ENCODE data around the gene TTC4.

Gene TTC4

DNA sequence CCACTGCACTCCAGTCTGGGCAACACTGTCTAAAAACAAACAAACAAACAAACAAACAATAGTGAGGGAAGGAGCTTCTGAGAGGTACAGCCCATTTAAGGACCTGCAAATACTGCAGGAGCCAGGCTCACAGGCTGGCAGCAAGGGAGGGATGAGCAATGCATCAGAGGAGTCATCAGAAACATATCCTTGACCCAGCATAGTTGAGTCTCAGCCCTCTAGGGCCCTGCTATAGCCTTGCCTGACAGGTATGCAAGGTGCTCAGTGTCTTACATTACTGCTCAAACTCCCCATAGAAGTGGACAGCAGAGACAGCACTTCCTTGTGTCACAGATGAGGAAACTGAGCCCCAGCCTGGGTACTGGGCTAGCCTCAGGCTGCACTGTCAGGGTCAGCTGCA, 7.3 kb upstream of the TTC4 start:
- H3K4me3 ChIP-seq (ENCODE audit: low read length) = no peak overlapping the region
- no peak overlapping the region for H3K9ac ChIP-seq (ENCODE audit: low read length)
- no peaks in the 10 kb centered on the region for H3K9me3 ChIP-seq (ENCODE audit: control insufficient read depth, low read length)
- H3K4me1 ChIP-seq (ENCODE audit: control insufficient read depth, insufficient read depth, low read length) = no peaks in the 10 kb centered on the region
- no peaks in the 10 kb centered on the region for H3K27me3 ChIP-seq (ENCODE audit: control insufficient read depth, insufficient read depth, low read length)
- no peaks in the 10 kb centered on the region for H3K36me3 ChIP-seq (ENCODE audit: control insufficient read depth, insufficient read depth, low read length)

- no peaks in the 10 kb centered on the region for H3K9me3 ChIP-seq (ENCODE audit: control insufficient read depth, low read length)
- no peak overlapping the region for H3K4me3 ChIP-seq (ENCODE audit: low read length)
- H3K9ac ChIP-seq (ENCODE audit: low read length) = no peak overlapping the region
- no peaks in the 10 kb centered on the region for H3K36me3 ChIP-seq (ENCODE audit: control insufficient read depth, insufficient read depth, low read length)
- H3K4me1 ChIP-seq (ENCODE audit: control insufficient read depth, insufficient read depth, low read length) = no peaks in the 10 kb centered on the region
- no peaks in the 10 kb centered on the region for H3K27me3 ChIP-seq (ENCODE audit: control insufficient read depth, insufficient read depth, low read length)
Measured at GRCh38 chr1:54709547-54710292, 5.9 kb upstream of the TTC4 start.

DNA sequence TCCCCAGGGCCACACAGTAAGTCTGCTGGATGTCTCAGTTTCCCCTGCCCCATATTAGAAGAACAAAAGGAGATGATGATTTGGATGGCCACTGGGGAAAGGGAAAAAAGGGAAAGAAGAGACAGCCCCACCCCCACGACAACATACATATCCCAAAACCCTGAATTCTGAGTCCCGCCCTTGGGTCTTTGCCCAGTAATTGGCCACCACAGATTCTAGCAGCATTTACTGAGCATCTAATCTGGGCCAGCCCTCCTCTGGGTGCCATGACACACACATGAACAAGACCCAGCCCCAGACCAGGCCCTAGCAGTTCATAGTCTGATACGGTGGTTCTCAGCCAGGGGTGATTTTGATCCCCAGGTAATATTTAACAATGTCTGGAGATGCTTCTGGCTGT, 5.2 kb upstream of the TTC4 start:
- Histone ChIP-seq H3K4me1 (ENCODE audit: control insufficient read depth, insufficient read depth, low read length) (peaks cover 7% of the 10 kb centered on the region), H3K9me3 (ENCODE audit: control insufficient read depth, low read length) (no peaks in the 10 kb centered on the region), H3K36me3 (ENCODE audit: control insufficient read depth, insufficient read depth, low read length) (no peaks in the 10 kb centered on the region), H3K9ac (ENCODE audit: low read length) (no peak overlapping the region), H3K4me3 (ENCODE audit: low read length) (no peak overlapping the region), H3K27me3 (ENCODE audit: control insufficient read depth, insufficient read depth, low read length) (no peaks in the 10 kb centered on the region)

- H3K4me1 ChIP-seq (ENCODE audit: control insufficient read depth, insufficient read depth, low read length) = peaks cover 8% of the 10 kb centered on the region
- no peaks in the 10 kb centered on the region for H3K27me3 ChIP-seq (ENCODE audit: control insufficient read depth, insufficient read depth, low read length)
- no peak overlapping the region for H3K4me3 ChIP-seq (ENCODE audit: low read length)
- H3K36me3 ChIP-seq (ENCODE audit: control insufficient read depth, insufficient read depth, low read length) = no peaks in the 10 kb centered on the region
- H3K9ac ChIP-seq (ENCODE audit: low read length) = no peak overlapping the region
- no peaks in the 10 kb centered on the region for H3K9me3 ChIP-seq (ENCODE audit: control insufficient read depth, low read length)
Measured at GRCh38 chr1:54710841-54711240, 4.8 kb upstream of the TTC4 start.

- Histone ChIP-seq H3K4me1 (ENCODE audit: control insufficient read depth, insufficient read depth, low read length) (peaks cover 8% of the 10 kb centered on the region), H3K9me3 (ENCODE audit: control insufficient read depth, low read length) (no peaks in the 10 kb centered on the region), H3K9ac (ENCODE audit: low read length) (no peak overlapping the region), H3K36me3 (ENCODE audit: control insufficient read depth, insufficient read depth, low read length) (no peaks in the 10 kb centered on the region), H3K27me3 (ENCODE audit: control insufficient read depth, insufficient read depth, low read length) (no peaks in the 10 kb centered on the region), H3K4me3 (ENCODE audit: low read length) (no peak overlapping the region)
Measured at GRCh38 chr1:54711536-54711935, 4.1 kb upstream of the TTC4 start.

GRCh38 chr1:54714881-54715492, 674 bp upstream of the TTC4 start:
- peaks cover 8% of the 10 kb centered on the region for H3K4me1 ChIP-seq (ENCODE audit: control insufficient read depth, insufficient read depth, low read length)
- no peaks in the 10 kb centered on the region for H3K36me3 ChIP-seq (ENCODE audit: control insufficient read depth, insufficient read depth, low read length)
- H3K9ac ChIP-seq (ENCODE audit: low read length) = peak overlapping the region; percentile 58
- H3K27me3 ChIP-seq (ENCODE audit: control insufficient read depth, insufficient read depth, low read length) = no peaks in the 10 kb centered on the region
- peak overlapping the region; percentile 94 for H3K4me3 ChIP-seq (ENCODE audit: low read length)
- no peaks in the 10 kb centered on the region for H3K9me3 ChIP-seq (ENCODE audit: control insufficient read depth, low read length)

- Histone ChIP-seq H3K9ac (ENCODE audit: low read length) (peak overlapping the region; percentile 84), H3K36me3 (ENCODE audit: control insufficient read depth, insufficient read depth, low read length) (no peaks in the 10 kb centered on the region), H3K27me3 (ENCODE audit: control insufficient read depth, insufficient read depth, low read length) (no peaks in the 10 kb centered on the region), H3K4me3 (ENCODE audit: low read length) (peak overlapping the region; percentile 94), H3K4me1 (ENCODE audit: control insufficient read depth, insufficient read depth, low read length) (peaks cover 8% of the 10 kb centered on the region), H3K9me3 (ENCODE audit: control insufficient read depth, low read length) (no peaks in the 10 kb centered on the region)
Measured at GRCh38 chr1:54716299-54717047, 812 bp downstream of the TTC4 start.

DNA sequence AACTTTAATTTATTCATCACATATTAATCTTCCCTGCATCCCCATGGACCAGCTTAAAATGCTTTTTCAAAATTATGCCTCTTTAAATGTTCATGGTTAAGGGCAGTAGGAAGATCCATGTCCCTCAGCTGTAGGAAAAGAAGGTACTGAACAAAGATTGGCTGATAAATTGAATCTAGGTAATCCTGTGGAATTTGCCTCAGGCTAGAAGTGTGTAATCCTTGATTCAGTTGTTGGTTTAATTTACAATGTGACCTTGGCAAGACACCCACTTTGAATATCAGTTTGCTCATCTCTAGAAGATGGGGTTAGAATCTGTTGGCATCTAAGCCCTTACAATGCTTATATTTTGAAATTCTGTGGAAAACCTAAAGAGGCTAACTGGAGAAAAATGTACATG, 6.1 kb downstream of the TTC4 start:
- Histone ChIP-seq H3K9me3 (ENCODE audit: control insufficient read depth, low read length) (no peaks in the 10 kb centered on the region), H3K9ac (ENCODE audit: low read length) (no peak overlapping the region), H3K36me3 (ENCODE audit: control insufficient read depth, insufficient read depth, low read length) (no peaks in the 10 kb centered on the region), H3K4me3 (ENCODE audit: low read length) (no peak overlapping the region), H3K27me3 (ENCODE audit: control insufficient read depth, insufficient read depth, low read length) (no peaks in the 10 kb centered on the region), H3K4me1 (ENCODE audit: control insufficient read depth, insufficient read depth, low read length) (no peaks in the 10 kb centered on the region)

DNA sequence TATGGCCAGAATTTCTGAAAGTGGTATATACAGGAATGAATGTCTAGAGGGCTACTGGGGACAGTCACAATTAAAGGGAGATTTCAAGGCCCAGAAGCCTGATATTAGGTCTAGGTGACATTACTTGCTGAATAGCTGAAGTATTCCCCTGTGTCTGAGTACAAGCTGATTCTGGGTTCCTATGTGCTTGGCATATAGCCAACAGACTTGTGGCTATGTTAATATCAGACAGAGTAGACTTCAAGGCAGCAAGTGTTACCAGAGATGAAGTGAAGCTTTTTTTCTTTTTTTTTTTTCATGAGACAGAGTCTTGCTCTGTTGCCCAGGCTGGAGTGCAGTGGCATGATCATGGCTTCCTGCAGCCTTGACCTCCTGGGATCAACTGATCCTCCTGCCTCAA, 8.3 kb downstream of the TTC4 start:
- no peak overlapping the region for H3K9ac ChIP-seq (ENCODE audit: low read length)
- H3K36me3 ChIP-seq (ENCODE audit: control insufficient read depth, insufficient read depth, low read length) = no peaks in the 10 kb centered on the region
- H3K27me3 ChIP-seq (ENCODE audit: control insufficient read depth, insufficient read depth, low read length) = no peaks in the 10 kb centered on the region
- H3K9me3 ChIP-seq (ENCODE audit: control insufficient read depth, low read length) = no peaks in the 10 kb centered on the region
- H3K4me1 ChIP-seq (ENCODE audit: control insufficient read depth, insufficient read depth, low read length) = no peaks in the 10 kb centered on the region
- H3K4me3 ChIP-seq (ENCODE audit: low read length) = no peak overlapping the region

DNA sequence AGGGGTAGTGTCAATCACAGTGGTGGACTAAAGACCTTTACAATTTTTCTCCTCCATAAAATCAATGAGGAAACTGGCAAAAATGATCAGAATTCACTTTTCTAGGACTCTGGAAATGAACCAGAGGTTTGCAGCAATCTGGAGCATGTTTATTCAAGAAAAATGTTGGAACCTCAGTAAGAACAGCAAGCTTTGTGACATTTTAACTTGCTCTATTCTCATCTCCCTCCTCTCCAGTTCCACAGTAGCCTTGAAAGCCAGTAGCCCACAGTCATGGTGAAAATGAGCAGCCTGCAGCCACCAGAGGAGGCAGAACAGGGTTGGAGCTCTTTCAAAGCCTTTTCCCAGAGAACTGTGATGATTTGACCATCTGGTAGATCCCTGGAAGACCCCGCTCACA, 9.1 kb downstream of the TTC4 start:
- H3K36me3 ChIP-seq (ENCODE audit: control insufficient read depth, insufficient read depth, low read length) = no peaks in the 10 kb centered on the region
- no peaks in the 10 kb centered on the region for H3K9me3 ChIP-seq (ENCODE audit: control insufficient read depth, low read length)
- no peaks in the 10 kb centered on the region for H3K27me3 ChIP-seq (ENCODE audit: control insufficient read depth, insufficient read depth, low read length)
- no peak overlapping the region for H3K9ac ChIP-seq (ENCODE audit: low read length)
- no peaks in the 10 kb centered on the region for H3K4me1 ChIP-seq (ENCODE audit: control insufficient read depth, insufficient read depth, low read length)
- no peak overlapping the region for H3K4me3 ChIP-seq (ENCODE audit: low read length)

DNA sequence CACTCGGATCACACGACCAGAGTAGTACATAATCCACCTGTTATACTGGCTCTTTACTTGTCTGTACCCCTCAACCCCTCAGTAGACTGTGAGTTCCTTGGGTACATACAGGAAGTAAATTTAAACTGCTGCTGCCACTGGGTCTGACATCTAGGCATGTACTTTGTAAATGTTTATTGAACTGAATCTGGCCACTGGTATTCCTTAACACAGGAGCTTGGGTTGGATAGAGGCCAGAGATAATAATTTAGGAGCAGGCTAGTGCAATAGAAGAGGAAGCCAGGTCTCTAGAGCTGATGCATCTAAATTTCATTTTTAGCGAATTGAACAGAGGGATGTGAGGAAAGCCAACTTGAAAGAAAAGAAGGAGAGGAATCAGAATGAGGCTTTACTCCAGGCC, 12.4 kb downstream of the TTC4 start:
- H3K4me1 ChIP-seq (ENCODE audit: control insufficient read depth, insufficient read depth, low read length) = no peaks in the 10 kb centered on the region
- no peak overlapping the region for H3K9ac ChIP-seq (ENCODE audit: low read length)
- no peaks in the 10 kb centered on the region for H3K9me3 ChIP-seq (ENCODE audit: control insufficient read depth, low read length)
- H3K27me3 ChIP-seq (ENCODE audit: control insufficient read depth, insufficient read depth, low read length) = no peaks in the 10 kb centered on the region
- no peak overlapping the region for H3K4me3 ChIP-seq (ENCODE audit: low read length)
- peaks cover 4% of the 10 kb centered on the region for H3K36me3 ChIP-seq (ENCODE audit: control insufficient read depth, insufficient read depth, low read length)

DNA sequence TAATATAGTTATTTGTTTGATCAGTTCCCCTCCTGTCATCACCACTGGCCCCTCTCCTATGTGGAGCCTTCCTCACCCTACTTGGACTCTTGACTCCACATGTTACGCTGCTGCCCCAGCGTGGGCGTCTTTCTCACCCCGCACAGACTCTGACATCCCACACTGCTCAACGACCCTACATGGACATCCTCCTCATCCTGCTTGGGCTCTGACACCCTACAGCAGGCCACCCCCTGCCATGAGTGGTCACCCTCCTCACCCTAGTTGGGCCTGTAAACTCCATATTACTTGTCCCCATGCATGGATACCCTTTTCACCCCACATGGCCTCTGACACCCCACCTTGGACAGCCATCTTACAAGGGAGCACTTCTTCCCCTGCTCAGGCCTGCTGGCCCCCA, 21.0 kb downstream of the TTC4 start:
- Histone ChIP-seq H3K4me1 (ENCODE audit: control insufficient read depth, insufficient read depth, low read length) (no peaks in the 10 kb centered on the region), H3K27me3 (ENCODE audit: control insufficient read depth, insufficient read depth, low read length) (no peaks in the 10 kb centered on the region), H3K36me3 (ENCODE audit: control insufficient read depth, insufficient read depth, low read length) (peaks cover 7% of the 10 kb centered on the region), H3K9ac (ENCODE audit: low read length) (no peak overlapping the region), H3K4me3 (ENCODE audit: low read length) (no peak overlapping the region), H3K9me3 (ENCODE audit: control insufficient read depth, low read length) (no peaks in the 10 kb centered on the region)
